ENCODE data around the gene SLC26A1. TPM values are rescaled to one million over a fixed set of nuclear protein-coding genes. Genes with fewer than 3 reads are reported as not detected.
A peak's percentile ranks its signal among the peaks of the same experiment; 100 is the strongest.

Gene SLC26A1
- total and polyA plus RNA-seq, 7 donors: 1.1 TPM; not detected in 6

GRCh38 chr4:974668-975067 lies 18.5 kb downstream of the SLC26A1 start:
- Histone ChIP-seq H3K27me3 (no peaks in the 10 kb centered on the region), H3K9me3 (no peaks in the 10 kb centered on the region), H3K4me3 (no peak overlapping the region), H3K36me3 (no peaks in the 10 kb centered on the region), H3K27ac (no peak overlapping the region), H3K4me1 (peaks cover 0 to 28% (median 25%) of the 10 kb centered on the region in 4 donors)
- WGBS, 2 donors: 94 to 97% methylated on average over 9 of the region's 9 CpGs
- TF ChIP-seq POLR2A (IDR thresholded peaks at IDR 0.05): no peak
- TF ChIP-seq EP300 (IDR thresholded peaks at IDR 0.05): no peak
- TF ChIP-seq POLR2AphosphoS5 (IDR thresholded peaks at IDR 0.05): no peak
- TF ChIP-seq CTCF (IDR thresholded peaks at IDR 0.05): no peak
- DNase-seq: no peak
- intact Hi-C loops (cut with DNase I): no loop called here

- 27 to 35% methylated on average over 123 of the region's 123 CpGs for WGBS, 2 donors
- Histone ChIP-seq H3K4me3 (peak within 1 kb of the TSS; percentile 58 to 87 (median 82)), H3K27ac (peak within 1 kb of the TSS; percentile 8 to 57 (median 44)), H3K36me3 (no peaks in the 10 kb centered on the region), H3K9me3 (no peaks in the 10 kb centered on the region), H3K27me3 (peaks cover 0 to 4% (median under 1%) of the 10 kb centered on the region in 3 donors), H3K4me1 (peaks cover 0 to 28% (median 25%) of the 10 kb centered on the region in 4 donors)
- peak; percentile 94 for DNase-seq
- no peak for TF ChIP-seq EP300 (IDR thresholded peaks at IDR 0.05)
- intact Hi-C loops (cut with DNase I): loop anchor here (2.0 kb wide), 2 partner anchors 35 to 41 kb away; partner anchors contain the start of genes GAK and TMEM175
These were observed 19.5 kb downstream of the SLC26A1 start, which contains the start of gene DGKQ for GRCh38 chr4:973431-974397. Gene DGKQ (minus strand): TSS chr4:973569. CDS start chr4:973482, 87 bp downstream.

GRCh38 chr4:972651-973424 lies 20.4 kb downstream of the SLC26A1 start:
- 1% methylated on average over 65 of the region's 65 CpGs for WGBS, 2 donors
- Histone ChIP-seq H3K4me1 (peaks cover 0 to 35% (median 31%) of the 10 kb centered on the region in 4 donors), H3K36me3 (no peaks in the 10 kb centered on the region), H3K4me3 (peak overlapping the region; percentile 58 to 87 (median 82)), H3K27me3 (peaks cover 0 to 13% (median 9%) of the 10 kb centered on the region in 3 donors), H3K27ac (peak overlapping the region in 2 of 4 donors; percentile 50 to 57), H3K9me3 (no peaks in the 10 kb centered on the region)
- intact Hi-C loops (cut with DNase I): loop anchor here (2.0 kb wide), 2 partner anchors 36 to 40 kb away; partner anchors contain the start of genes GAK and TMEM175
- no peak for TF ChIP-seq POLR2AphosphoS5 (IDR thresholded peaks at IDR 0.05)
- no peak for TF ChIP-seq POLR2A (IDR thresholded peaks at IDR 0.05)
- DNase-seq: no peak

GRCh38 chr4:971666-972500 lies 21.3 kb downstream of the SLC26A1 start:
- Histone ChIP-seq H3K27ac (no peak overlapping the region), H3K36me3 (no peaks in the 10 kb centered on the region), H3K9me3 (no peaks in the 10 kb centered on the region), H3K4me1 (peaks cover 0 to 40% (median 36%) of the 10 kb centered on the region in 4 donors), H3K4me3 (peak overlapping the region; percentile 58 to 87 (median 82)), H3K27me3 (peaks cover 0 to 17% (median 16%) of the 10 kb centered on the region in 3 donors)
- TF ChIP-seq POLR2AphosphoS5 (IDR thresholded peaks at IDR 0.05) (peak in 1 of 4 donors; percentile 23), EP300 (IDR thresholded peaks at IDR 0.05) (no peak), CTCF (IDR thresholded peaks at IDR 0.05) (no peak), POLR2A (IDR thresholded peaks at IDR 0.05) (peak in 1 of 2 donors; percentile 49)
- DNase-seq: no peak
- 12 to 56% methylated on average over 24 of the region's 24 CpGs for WGBS, 2 donors
- intact Hi-C loops (cut with DNase I): loop anchor here (2.0 kb wide), 2 partner anchors 37 to 39 kb away; partner anchors contain the start of genes GAK and TMEM175
